GM21825 (cell line): ENCODE measurements around the gene PLXDC1.
"Not testable (repeated sequence)": the region's sequence is repeated elsewhere in the genome, so short reads cannot be mapped to it uniquely, and the experiment has no call there.

Source experiments
- ATAC-seq: cut with Tn5 transposase; IDR thresholded peaks from one replicate; pipeline ENCODE4 v1.9.1; 2021; ENCODE audit warnings: mild to moderate bottlenecking, moderate library complexity; ENCODE audit not compliant: unreplicated experiment

The PLXDC1 gene

DNA sequence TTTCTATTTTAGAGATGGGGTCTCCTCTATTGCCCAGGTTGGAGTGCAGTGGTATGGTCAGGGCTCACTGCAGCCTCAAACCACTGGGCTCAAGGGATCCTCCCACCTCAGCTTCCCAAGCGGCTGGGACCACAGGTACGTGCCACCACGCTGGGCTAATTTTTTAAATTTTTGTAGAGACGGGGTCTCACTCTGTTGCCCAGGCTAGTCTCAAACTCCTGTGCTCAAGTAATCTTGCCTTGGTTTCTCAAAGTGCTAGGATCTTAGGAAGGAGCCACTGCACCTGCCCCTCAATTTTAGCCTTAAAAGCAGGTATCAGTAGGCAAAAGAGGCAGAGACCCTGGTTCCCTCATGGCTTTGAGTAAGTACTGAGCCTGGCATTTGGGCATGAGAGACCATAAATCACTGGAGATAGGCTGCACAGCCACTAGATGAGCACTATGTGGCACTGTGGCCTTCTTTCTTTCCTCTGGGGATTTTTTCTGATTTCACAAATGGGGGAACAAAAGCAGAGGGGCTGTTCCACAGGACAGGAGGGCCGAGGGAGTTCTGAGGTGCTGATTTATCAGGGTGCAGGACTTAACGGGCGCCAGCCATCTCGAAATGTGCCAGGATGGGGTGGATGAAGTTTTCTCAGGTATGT is 82.2 kb downstream of the PLXDC1 start:
- ATAC-seq, result no peak

DNA sequence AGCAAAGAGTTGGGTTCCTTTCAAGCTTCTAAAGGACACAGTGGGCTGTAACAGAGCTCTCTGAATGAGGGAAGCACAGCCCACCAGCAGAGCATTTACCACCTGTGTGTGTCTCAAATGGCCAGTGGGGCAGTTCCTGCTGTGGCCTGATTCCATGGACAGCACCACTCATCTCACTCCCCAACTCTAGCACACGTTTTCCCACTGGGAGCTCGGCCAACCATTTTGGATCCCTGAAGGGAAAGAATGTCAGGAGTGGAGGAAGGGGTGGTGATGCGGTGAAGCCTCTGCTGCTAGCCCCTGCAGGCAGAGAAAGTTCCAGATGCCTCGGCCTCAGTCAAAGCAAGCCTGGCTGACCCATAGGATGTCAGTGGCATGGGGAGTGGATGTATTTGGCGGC is 86.6 kb downstream of the PLXDC1 start:
- no peak for ATAC-seq

DNA sequence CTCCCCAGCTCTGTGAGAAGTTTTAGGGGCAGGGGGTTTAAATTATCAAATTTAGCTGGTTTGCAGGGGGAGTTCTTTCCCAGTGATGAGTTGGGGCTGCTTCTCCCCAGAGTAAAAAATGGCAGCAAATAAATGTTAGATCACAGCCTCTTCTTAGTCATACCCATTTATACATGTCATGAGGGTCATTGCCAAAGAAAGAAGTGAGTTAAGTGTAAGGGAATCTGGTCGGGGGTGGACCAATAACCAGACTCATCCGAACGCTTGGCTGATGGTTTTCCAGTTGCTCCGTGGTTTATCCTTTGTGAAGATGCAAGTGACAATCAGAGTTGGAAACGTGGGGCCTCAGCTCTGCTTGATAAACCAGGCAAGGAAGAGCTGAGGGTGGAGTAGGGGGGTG is 87.1 kb downstream of the PLXDC1 start:
- ATAC-seq, result no peak

DNA sequence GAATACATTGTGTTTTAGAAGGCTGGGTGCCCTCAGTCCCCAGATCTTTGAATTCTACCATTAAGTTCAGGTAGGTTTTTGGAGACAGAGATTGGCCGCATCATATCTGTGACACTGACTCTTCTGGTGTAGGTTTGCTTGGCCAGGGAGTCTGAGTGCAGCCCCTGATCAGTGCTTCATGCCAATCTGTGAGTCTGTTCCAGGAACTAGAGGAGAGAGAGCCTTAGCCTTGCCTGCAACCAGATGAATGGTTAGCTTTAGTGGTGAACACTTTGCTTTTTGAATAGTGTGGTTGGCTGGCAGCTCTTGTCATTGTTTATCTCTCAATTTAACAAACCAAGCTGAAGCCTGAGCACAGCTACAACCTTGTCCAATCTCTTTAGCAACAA is 87.8 kb downstream of the PLXDC1 start:
- no peak for ATAC-seq

DNA sequence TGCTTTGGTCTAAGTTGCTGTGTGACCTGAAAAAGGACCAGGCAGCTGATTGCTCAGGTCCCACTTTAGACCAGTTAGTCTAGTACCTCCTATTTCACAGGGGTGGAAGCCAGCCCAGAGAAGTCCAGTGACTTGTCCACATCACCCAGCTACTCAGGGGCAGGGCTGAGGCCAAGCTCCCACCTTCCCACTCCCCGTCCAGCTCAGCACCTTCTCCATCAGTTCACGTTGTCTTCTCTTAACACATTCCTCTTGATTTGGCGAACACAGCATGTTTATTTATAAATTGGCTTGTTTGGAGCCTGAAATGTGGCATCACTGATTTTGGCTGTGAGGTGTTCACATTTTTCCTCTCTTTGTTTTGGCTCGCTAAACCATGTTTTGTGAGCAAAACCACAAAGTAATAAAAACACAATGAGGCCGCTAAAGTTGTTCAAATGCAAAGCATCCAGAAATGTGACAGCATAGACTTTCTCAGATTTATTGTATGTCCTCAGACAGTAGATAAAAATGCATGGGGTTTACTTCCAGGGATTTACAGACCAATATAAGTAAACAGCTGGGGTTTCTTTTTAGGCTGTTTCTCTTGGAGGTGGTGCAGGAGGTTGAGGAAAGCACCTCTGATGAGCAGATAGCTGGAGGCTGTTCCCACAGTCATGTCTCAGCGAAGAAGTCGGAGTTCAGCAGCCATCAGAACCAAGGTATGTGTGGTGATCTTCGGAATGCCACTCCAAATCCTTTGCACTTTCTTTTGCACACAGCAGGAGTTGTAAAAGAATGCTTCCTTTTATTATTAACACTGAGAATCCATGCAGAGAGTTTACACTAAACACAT is 88.4 kb downstream of the PLXDC1 start:
- no peak for ATAC-seq

DNA sequence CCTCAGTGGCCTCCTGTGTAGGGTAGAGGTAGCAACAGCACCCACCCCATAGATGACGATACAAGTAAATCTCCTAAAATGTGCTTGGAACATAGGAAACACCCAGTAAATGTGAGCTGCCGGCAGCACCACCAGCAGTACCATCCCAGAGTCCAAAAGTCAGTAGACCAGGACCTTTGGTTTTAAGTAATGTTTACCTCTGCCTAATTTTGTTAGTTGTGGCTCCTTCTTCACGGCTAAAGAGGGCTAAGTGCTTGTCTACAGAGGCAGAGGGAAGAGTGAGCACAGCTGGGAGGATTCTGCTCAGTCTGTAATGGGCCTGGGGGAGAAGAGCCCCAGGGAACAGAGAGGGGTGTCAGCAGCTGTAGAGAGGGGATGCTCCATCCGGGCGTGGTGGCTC is 92.9 kb downstream of the PLXDC1 start:
- ATAC-seq, result no peak

DNA sequence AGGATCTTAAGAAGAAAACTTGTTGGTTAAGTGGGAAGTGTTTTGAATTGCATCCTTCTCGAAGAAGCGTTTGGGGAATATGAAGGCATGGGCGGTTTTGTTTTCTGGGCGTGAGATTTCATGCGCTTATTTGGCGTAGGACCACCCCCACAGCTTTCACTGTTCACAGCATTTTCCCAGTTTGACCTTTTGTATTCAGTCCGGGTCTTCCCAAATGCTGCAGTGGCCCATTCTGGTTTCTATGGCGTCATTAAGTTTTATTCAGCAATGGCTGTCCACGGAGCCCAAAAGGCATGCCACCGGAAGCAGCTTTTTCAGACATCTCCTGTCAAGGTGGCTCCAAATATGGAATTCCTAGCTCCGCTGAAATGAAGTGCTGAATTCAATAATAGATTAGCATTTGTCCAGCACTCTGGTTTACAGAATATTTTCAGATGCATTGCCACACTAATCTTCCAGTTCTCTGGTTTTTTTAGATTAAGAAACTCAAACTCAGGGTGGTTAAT is 93.7 kb downstream of the PLXDC1 start:
- ATAC-seq, result no peak

DNA sequence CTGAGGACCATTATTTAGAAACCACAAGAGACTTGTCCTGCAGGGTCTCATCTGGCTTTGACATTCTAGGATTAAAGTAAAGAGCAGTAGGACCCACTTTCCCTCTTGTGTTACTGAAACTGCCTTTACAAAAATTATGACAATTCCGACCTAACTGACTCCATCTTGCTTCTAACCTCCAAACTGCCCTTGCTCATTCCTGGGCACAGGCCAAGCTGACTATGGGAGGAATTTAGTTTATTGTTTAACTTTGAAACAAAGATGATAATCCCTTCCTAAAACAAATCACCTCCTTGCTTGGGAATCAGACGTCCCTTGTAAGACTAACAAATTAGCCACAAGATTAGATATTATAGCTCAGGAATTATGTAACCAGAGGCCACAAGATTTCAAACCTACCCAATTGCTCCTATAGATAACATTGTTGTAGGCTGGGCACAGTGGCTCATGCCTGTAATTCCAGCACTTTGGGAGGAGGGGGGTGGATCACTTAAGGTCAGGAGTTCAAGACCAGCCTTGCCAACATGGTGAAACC is 97.3 kb downstream of the PLXDC1 start:
- ATAC-seq, result no peak

DNA sequence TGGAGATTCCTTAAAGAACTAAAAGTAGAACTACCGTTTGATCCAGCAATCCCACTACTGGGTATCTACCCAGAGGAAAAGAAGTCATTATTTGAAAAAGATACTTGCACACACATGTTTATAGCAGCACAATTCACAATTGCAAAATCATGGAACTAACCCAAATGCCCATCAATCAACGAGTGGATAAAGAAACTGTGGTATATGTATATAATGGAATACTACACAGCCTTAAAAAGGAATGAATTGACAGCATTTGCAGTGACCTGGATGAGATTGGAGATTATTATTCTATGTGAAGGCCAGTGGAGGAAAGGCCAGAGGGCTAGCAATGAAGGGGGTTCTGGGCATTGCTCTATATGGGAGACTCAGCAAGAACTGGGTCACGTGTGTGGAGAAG is 99.0 kb downstream of the PLXDC1 start:
- not testable (repeated sequence) for ATAC-seq

DNA sequence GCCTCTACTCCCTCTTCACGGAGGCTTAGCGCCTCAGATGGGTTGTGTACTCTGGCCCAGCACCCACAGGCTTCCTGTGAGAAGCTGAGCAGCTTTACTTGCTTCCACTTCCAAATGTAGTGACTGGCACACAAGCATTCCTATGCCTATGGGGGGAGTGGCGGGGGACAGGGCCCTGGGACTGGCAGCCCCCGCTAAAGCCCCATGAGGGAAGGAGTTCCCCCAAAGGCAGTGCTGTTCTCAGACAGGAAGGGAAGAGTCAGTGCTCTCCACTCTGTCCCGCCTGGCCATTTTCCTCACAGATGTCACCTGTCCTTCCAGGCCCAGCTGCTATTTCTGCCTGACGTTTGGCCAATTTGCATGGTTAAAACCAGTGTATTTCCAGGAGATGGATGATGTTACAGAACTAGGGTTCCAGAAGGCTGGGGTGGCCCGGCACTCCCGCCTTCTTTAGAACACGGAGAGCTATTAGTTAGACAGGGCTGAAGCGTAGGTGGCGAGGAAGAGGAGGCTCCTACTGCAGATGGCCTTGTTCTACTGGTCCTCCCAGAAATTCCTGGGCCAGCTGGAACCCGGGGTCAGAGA is 100.3 kb downstream of the PLXDC1 start:
- ATAC-seq, result no peak

DNA sequence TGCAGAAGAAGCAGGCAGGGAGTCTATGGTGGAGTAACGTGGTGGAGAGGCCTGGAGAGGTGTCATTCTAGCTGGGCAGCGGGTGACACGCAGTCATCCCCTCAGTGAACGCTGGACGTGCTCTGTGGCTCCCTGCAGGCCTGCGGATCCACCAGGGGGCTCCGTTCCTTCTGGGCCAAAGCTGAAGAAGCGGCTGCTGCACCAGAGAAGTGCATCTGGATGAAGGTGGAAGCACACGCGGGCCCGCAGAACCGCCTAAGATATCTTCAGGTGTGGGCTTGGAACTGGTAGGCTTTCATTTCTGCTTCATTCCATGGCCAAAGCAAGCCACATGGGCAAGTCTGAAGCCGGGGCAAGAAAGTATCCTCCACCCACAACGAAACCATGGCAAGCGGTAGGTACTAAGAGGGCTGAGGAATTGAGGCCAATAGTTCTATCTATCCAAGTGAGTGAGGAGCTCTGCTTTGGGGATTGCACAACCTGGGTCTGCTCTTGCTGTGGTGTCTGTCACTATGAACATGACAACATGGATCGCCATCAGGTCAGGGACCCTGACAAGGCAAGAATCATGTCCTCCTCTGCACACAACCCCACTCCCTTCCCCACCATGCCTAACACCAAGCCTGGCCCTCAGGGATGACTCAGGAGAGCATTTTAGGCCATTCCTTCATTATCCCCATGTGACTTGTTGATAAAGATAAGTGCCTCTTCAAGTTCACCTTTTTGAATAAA is 105.3 kb downstream of the PLXDC1 start:
- no peak for ATAC-seq

DNA sequence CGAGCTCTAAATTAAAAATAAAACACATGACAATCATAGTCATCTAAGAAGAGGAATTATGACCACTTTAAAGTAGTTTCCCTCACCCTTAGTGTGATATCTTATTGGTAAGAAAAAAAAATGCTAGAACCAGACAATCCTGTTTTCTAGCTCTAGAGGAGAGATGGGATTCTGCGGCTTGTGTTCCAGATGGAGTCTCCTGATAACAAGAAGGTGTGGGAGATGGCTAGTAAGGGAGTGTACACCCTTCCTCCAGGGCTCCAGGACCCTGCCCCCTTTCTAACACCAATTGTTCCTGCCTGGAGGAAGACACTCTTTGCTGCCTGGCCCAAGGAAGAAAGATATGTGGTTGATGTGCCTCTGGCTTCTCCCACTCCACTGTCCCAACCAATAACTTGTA is 115.4 kb downstream of the PLXDC1 start:
- no peak for ATAC-seq

DNA sequence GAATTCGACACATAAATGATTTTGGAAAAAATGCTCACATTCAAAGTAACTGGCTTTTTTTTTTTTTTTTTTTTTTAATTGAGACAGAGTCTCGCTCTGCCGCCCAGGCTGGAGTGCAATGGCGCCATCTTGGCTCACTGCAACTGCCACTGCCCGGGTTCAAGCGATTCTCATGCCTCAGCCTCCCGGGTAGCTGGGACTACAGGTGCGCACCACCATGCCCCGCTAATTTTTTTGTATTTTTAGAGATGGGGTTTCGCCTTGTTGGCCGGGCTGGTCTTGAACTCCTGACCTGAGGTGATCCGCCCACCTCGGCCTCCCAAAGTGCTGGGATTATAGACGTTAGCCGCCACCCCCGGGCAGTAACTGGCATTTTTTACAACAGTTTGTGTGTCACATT is 115.9 kb downstream of the PLXDC1 start:
- not testable (repeated sequence) for ATAC-seq

DNA sequence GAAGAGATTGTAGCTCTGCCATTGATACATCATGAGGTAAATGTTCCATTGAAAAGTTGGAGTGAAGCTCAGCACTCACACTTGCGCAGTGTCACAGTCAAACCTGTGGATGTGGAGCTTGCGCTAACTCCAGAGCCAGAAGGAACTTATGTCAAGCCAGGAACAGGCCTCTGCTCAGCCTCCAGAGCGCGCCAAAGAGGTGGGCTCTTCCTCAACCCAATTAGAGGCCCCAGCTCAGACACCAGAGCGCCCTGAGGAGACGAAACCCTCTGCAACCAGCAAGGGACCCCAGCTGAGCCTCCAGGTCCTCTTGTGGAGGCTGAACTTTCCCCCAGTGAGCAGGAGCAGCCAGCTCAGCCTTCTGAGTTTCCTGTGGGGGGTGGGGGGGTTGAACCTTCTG is 122.7 kb downstream of the PLXDC1 start:
- no peak for ATAC-seq

DNA sequence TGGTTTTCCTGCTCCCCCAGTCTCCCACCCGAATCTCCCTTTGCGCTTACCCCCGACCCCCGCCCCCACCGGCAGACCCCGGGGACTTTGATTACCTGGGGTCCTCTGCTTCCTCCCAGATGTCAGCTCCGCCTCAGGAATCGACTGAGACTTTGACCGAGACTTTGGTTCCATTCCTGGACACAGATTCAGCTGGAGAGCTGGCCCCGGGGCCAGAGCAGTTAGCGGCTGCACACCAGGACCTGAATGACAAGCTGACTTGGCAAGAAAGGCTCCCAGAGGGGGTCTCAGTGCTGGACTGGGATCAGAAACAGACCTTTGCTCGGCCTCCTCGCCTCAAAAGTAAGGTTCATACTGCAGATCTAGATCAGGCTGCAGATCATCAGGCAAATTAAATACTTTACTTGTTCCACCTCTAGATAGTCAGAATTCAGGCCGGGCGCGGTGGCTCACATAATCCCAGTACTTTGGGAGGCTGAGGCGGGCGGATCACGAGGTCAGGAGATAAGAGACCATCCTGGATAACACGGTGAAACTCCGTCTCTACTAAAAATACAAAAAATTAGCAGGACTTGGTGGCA is 123.9 kb downstream of the PLXDC1 start:
- no peak for ATAC-seq

DNA sequence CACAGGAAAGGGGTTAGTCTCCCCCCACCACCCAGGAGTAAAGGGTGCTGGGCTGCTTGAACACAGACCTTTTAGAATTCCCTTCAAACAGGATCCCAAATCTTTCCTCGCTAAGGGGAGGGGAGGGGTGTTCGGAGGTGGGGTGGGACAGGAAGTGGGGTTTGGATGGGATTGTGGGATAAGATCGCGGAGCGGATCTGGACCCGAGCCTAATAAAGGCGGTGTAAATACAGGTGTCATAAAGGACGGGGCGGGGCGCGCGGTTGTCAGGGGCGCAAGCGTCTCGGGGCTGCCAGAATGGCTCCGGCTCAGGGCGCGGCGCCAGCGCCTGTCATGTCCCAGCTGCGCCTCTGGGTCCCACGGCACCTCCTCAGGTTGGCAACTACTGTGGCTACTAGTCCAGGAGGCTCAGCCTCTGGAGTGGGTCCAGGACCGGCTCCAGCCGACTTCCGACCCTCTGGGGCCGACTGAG is 124.4 kb downstream of the PLXDC1 start:
- ATAC-seq, result no peak

DNA sequence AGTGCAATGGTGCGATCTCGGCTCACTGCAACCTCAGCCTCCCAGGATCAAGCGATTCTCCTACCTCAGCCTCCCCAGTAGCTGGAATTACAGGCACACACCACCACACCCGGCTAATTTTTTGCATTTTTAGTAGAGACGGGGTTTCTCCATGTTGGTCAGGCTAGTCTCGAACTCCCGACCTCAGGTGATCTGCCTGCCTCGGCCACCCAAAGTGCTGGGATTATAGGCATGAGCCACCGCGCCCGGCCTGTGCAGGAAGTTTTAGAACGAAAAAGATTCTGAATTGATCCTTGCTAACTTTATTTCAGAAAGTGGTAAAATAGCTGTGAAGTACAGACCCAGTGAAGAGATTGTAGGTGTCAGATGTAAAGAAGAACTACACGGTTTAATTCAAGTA is 125.1 kb downstream of the PLXDC1 start:
- ATAC-seq, result not testable (repeated sequence)

DNA sequence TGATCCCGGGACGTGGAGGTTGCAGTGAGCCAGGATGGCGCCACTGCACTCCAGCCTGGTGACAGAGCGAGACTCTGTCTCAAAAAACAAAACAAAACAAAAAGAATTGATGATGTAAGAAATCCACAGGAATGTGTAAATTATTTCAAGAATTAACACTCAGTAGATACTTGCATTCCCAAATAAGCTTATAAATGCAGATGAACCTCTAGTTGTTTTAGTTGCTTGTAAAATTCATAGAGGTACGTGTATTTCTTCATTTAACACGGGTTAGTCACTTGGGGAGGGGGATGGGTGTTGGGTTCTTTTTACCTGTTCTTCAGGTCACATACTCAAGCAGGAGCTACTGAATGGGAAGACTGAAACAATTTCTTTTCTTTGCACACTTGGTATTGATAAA is 128.5 kb downstream of the PLXDC1 start:
- ATAC-seq, result no peak

DNA sequence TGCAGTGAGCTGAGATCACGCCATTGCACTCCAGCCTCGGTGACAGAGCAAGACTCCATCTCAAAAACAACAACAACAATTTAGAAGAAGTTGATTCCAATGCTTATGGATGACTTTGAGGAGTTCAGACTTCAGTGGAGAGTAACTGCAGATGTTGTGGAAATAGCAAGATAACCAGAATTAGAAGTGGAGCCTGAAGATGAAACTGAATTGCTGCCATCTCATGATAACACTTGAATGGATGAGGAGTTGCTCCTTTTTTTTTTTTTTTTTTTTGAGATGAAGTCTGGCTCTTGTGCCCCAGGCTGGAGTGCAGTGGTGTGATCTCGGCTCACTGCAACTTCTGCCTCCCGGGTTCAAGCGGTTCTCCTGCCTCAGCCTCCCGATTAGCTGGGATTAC is 131.4 kb downstream of the PLXDC1 start:
- not testable (repeated sequence) for ATAC-seq

DNA sequence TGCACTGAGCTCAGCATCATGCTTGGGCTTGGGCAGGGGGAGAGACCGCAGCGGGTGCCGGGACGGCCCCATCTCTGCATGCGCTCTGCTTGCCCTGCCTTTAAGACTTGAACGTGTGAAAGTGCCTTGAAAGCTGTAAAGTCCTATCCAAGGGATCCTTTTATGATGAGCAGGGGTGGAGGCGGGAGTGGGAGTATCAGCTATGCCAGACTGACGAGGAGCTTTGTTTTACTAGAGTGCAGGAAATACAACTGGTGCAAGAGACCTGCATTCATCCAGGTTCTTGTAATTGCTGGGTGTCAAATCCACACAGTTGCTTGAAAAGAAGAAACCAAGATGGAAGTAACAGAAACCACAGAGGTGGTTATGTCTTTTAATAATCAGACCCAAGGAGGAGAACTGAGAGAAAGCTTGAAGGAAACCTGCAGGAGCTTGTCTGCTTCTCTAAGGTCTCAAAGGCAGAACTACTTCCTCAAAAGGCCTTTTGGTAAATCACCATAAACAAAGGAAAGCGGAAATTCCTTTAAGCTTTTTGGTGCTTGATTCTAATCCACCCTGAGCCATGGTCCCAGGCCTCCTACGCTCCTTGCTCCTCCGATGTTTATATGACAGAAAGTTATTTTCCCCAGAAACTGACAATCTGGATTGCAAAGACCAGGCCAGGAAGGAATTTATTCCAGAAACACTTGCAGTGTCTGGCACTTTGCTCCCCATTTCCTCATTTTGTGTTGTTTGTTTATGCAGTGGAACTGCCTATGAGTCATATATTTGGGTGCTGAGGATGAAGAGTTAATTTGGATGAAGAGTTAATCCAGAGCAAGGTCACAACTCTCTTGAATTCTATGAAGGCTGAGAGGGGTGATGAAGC is 132.9 kb downstream of the PLXDC1 start:
- ATAC-seq, result no peak
